Neural progenitor cell (in vitro differentiated cells): ENCODE data around the gene ASB15. TPM values are rescaled to one million over a fixed set of nuclear protein-coding genes. Genes with fewer than 3 reads are reported as not detected.

ENCODE experiments used
- DNase-seq: peaks from one replicate; pipeline ENCODE4 v3.0.0-alpha.2; 2016; ENCODE audit warnings: low spot score
- H2AFZ ChIP-seq: fragments of 200-600 bp; sonication (generic); replicated peaks from 2 replicates; pipeline ENCODE4 v1.6.1; 2016; ENCODE audit warnings: antibody characterized with exemption
- H3F3A ChIP-seq: fragments of 200-600 bp; sonication (generic); 2 replicates; pipeline ENCODE4 v1.6.1; 2016; ENCODE audit warnings: antibody characterized with exemption, low read depth
- H3K27ac ChIP-seq: fragments of 200-600 bp; sonication (generic); 2 replicates; pipeline ENCODE4 v1.5.1; 2016; ENCODE audit warnings: mild to moderate bottlenecking
- H3K27me3 ChIP-seq: fragments of 200-600 bp; sonication (generic); 2 replicates; pipeline ENCODE4 v1.6.1; 2016; ENCODE audit warnings: mild to moderate bottlenecking, moderate library complexity
- H3K36me3 ChIP-seq: fragments of 200-600 bp; sonication (generic); 2 replicates; pipeline ENCODE4 v1.5.1; 2016
- H3K4me1 ChIP-seq: fragments of 200-600 bp; sonication (generic); 2 replicates; pipeline ENCODE4 v1.6.1; 2016; ENCODE audit warnings: mixed run types
- H3K4me2 ChIP-seq: fragments of 200-600 bp; sonication (generic); 2 replicates; pipeline ENCODE4 v1.6.1; 2016
- H3K4me3 ChIP-seq: fragments of 200-600 bp; sonication (generic); 2 replicates; pipeline ENCODE4 v1.5.1; 2016
- H3K79me2 ChIP-seq: fragments of 200-600 bp; sonication (generic); 2 replicates; pipeline ENCODE4 v1.6.1; 2016; ENCODE audit warnings: low read depth
- H3K9ac ChIP-seq: fragments of 200-600 bp; sonication (generic); 2 replicates; pipeline ENCODE4 v1.6.1; 2016
- H3K9me3 ChIP-seq: fragments of 200-600 bp; sonication (generic); 2 replicates; pipeline ENCODE4 v1.5.1; 2016; ENCODE audit warnings: low read depth
- H4K20me1 ChIP-seq: fragments of 200-600 bp; sonication (generic); 2 replicates; pipeline ENCODE4 v1.6.1; 2016; ENCODE audit warnings: low read depth
- H3K27ac Mint-ChIP-seq: 3 replicates; pipeline ENCODE4 v1.8.0; 2021; ENCODE audit warnings: mixed read lengths
- H3K27me3 Mint-ChIP-seq: 2 replicates; pipeline ENCODE4 v1.8.0; 2022; ENCODE audit warnings: low read depth, mild to moderate bottlenecking, inconsistent platforms, moderate library complexity, mixed read lengths; ENCODE audit not compliant: insufficient read depth
- H3K36me3 Mint-ChIP-seq: 3 replicates; pipeline ENCODE4 v1.8.0; 2021; ENCODE audit warnings: mixed read lengths
- H3K4me1 Mint-ChIP-seq: 3 replicates; pipeline ENCODE4 v1.8.0; 2021; ENCODE audit warnings: mixed read lengths
- H3K4me3 Mint-ChIP-seq: 3 replicates; pipeline ENCODE4 v1.8.0; 2021; ENCODE audit warnings: mild to moderate bottlenecking, moderate library complexity, mixed read lengths
- H3K9me3 Mint-ChIP-seq: 3 replicates; pipeline ENCODE4 v1.8.0; 2020; ENCODE audit warnings: mixed read lengths
- CTCF ChIP-seq: fragments of 200-600 bp; sonication (generic); IDR thresholded peaks from 2 replicates; pipeline ENCODE4 v1.5.1; 2017; ENCODE audit warnings: antibody characterized with exemption, mild to moderate bottlenecking
- EZH2 ChIP-seq: fragments of 200-600 bp; sonication (generic); IDR thresholded peaks from 2 replicates; pipeline ENCODE4 v1.6.1; 2017; ENCODE audit warnings: antibody characterized with exemption, mild to moderate bottlenecking, moderate library complexity
- EZH2phosphoT487 ChIP-seq: fragments of 200-600 bp; sonication (generic); IDR thresholded peaks from 2 replicates; pipeline ENCODE4 v1.6.1; 2017; ENCODE audit warnings: antibody characterized with exemption
- total RNA-seq: library from RNA; depleted of rRNA; stranded (reverse); fragments of >200 nt; gene quantifications from 2 replicates; pipeline ENCODE4 v1.2.3, GENCODE V29; 2015; ENCODE audit warnings: low replicate concordance

Gene ASB15
- total RNA-seq, 1 donor from 2014 or later: not detected

- Histone ChIP-seq H3F3A (no peaks in the 10 kb centered on the region), H3K4me2 (no peak overlapping the region), H3K27ac (no peak overlapping the region), H3K4me1 (no peaks in the 10 kb centered on the region), H4K20me1 (no peaks in the 10 kb centered on the region), H3K27me3 (no peaks in the 10 kb centered on the region), H2AFZ (no peak overlapping the region), H3K79me2 (no peaks in the 10 kb centered on the region), H3K9me3 (no peaks in the 10 kb centered on the region), H3K4me3 (no peak overlapping the region), H3K9ac (no peak overlapping the region), H3K36me3 (no peaks in the 10 kb centered on the region)
- H3K36me3 Mint-ChIP-seq: no peaks in the 10 kb centered on the region
- no peak for DNase-seq
- no peak overlapping the region for H3K4me3 Mint-ChIP-seq
- no peaks in the 10 kb centered on the region for H3K27me3 Mint-ChIP-seq
- no peak overlapping the region for H3K27ac Mint-ChIP-seq
- peaks cover 2% of the 10 kb centered on the region for H3K4me1 Mint-ChIP-seq
- no peaks in the 10 kb centered on the region for H3K9me3 Mint-ChIP-seq
- TF ChIP-seq EZH2phosphoT487 (no peak), CTCF (no peak), EZH2 (no peak)
Observed at GRCh38 chr7:123609883-123610239, 8.2 kb downstream of the ASB15 start.

GRCh38 chr7:123612024-123612423 is 10.4 kb downstream of the ASB15 start:
- H2AFZ ChIP-seq: no peak overlapping the region

GRCh38 chr7:123615344-123615743 is 13.7 kb downstream of the ASB15 start:
- no peak overlapping the region for H3K4me3 ChIP-seq
- no peaks in the 10 kb centered on the region for H3K9me3 Mint-ChIP-seq
- H4K20me1 ChIP-seq: no peaks in the 10 kb centered on the region
- H3K27ac Mint-ChIP-seq: no peak overlapping the region
- no peaks in the 10 kb centered on the region for H3K36me3 Mint-ChIP-seq
- H3K4me2 ChIP-seq: peak overlapping the region; percentile 0
- peaks cover 5% of the 10 kb centered on the region for H3K4me1 Mint-ChIP-seq
- no peaks in the 10 kb centered on the region for H3K27me3 ChIP-seq
- no peak overlapping the region for H3K9ac ChIP-seq
- no peak for TF ChIP-seq CTCF
- TF ChIP-seq EZH2: no peak
- no peak for TF ChIP-seq EZH2phosphoT487
- H3K27me3 Mint-ChIP-seq: no peaks in the 10 kb centered on the region
- no peak overlapping the region for H2AFZ ChIP-seq
- H3K9me3 ChIP-seq: no peaks in the 10 kb centered on the region
- peak; percentile 17 for DNase-seq
- H3K79me2 ChIP-seq: no peaks in the 10 kb centered on the region
- H3F3A ChIP-seq: no peaks in the 10 kb centered on the region
- no peaks in the 10 kb centered on the region for H3K36me3 ChIP-seq
- H3K4me1 ChIP-seq: peaks cover 9% of the 10 kb centered on the region
- H3K27ac ChIP-seq: peak overlapping the region; percentile 36
- H3K4me3 Mint-ChIP-seq: no peak overlapping the region

More at GRCh38 chr7:123612024-123612423, 10.4 kb downstream of the ASB15 start:
- Histone ChIP-seq H3F3A (no peaks in the 10 kb centered on the region), H3K36me3 (no peaks in the 10 kb centered on the region), H3K4me1 (peaks cover 9% of the 10 kb centered on the region), H3K27ac (no peak overlapping the region), H4K20me1 (no peaks in the 10 kb centered on the region), H3K79me2 (no peaks in the 10 kb centered on the region), H3K27me3 (no peaks in the 10 kb centered on the region), H3K4me3 (no peak overlapping the region), H3K4me2 (no peak overlapping the region), H3K9ac (no peak overlapping the region), H3K9me3 (no peaks in the 10 kb centered on the region)
- Mint-ChIP-seq H3K4me1 (peaks cover 7% of the 10 kb centered on the region), H3K27ac (no peak overlapping the region), H3K9me3 (no peaks in the 10 kb centered on the region), H3K27me3 (no peaks in the 10 kb centered on the region), H3K4me3 (no peak overlapping the region), H3K36me3 (no peaks in the 10 kb centered on the region)
- no peak for TF ChIP-seq EZH2phosphoT487
- TF ChIP-seq CTCF: no peak
- TF ChIP-seq EZH2: no peak
- DNase-seq: no peak
